Left kidney (tissue), 2 donors: ENCODE results near the gene TIMP1. TPM values are rescaled to one million over a fixed set of nuclear protein-coding genes. Genes with fewer than 3 reads are reported as not detected.
"Not testable (repeated sequence)": the region's sequence is repeated elsewhere in the genome, so short reads cannot be mapped to it uniquely, and the experiment has no call there.

Experiments used
- DNase-seq: peaks from one replicate; pipeline ENCODE4 v3.0.0-alpha.2; 2013
- polyA plus RNA-seq: library from polyadenylated mRNA; unstranded; fragments of 120-200 nt; gene quantifications from one replicate; pipeline ENCODE4 v1.2.1, GENCODE V29; 2013; ENCODE audit not compliant: insufficient read length

The TIMP1 gene
- polyA plus RNA-seq, 1 donor = 73.2 TPM

GRCh38 chrX:47596256-47596655, 14.0 kb downstream of the TIMP1 start:
- no peak for DNase-seq

- no peak for DNase-seq
Measured at GRCh38 chrX:47597222-47597621, 15.0 kb downstream of the TIMP1 start.

- DNase-seq = not testable (repeated sequence)
Measured at GRCh38 chrX:47603125-47603524, 20.9 kb downstream of the TIMP1 start.

GRCh38 chrX:47605024-47605423, 22.8 kb downstream of the TIMP1 start:
- DNase-seq = no peak

- no peak for DNase-seq
Measured at GRCh38 chrX:47607091-47607490, 24.9 kb downstream of the TIMP1 start.

- no peak for DNase-seq
Measured at GRCh38 chrX:47608130-47608810, 26.0 kb downstream of the TIMP1 start.

- DNase-seq = no peak
Measured at GRCh38 chrX:47610511-47610910, 28.3 kb downstream of the TIMP1 start.

- DNase-seq = no peak
Measured at GRCh38 chrX:47611489-47611888, 29.3 kb downstream of the TIMP1 start.

GRCh38 chrX:47611926-47612325, 29.7 kb downstream of the TIMP1 start:
- DNase-seq = no peak

GRCh38 chrX:47612418-47612817, 30.2 kb downstream of the TIMP1 start:
- DNase-seq = no peak

- no peak for DNase-seq
Measured at GRCh38 chrX:47613082-47613481, 30.8 kb downstream of the TIMP1 start.

GRCh38 chrX:47614618-47615017, 32.4 kb downstream of the TIMP1 start:
- DNase-seq = no peak

- DNase-seq = no peak
Measured at GRCh38 chrX:47618923-47619485, 36.8 kb downstream of the TIMP1 start.

GRCh38 chrX:47619486-47620302, 37.5 kb downstream of the TIMP1 start, which contains the start of gene SYN1:
TSS of gene SYN1 (minus strand) at chrX:47619857. CDS start at chrX:47619728, 129 bp downstream.
- peak; percentile 58 for DNase-seq

GRCh38 chrX:47620303-47620685, 38.1 kb downstream of the TIMP1 start:
- no peak for DNase-seq

GRCh38 chrX:47621851-47622250, 39.6 kb downstream of the TIMP1 start:
- DNase-seq = no peak

- peak; percentile 70 for DNase-seq
Measured at GRCh38 chrX:47623540-47624027, 41.3 kb downstream of the TIMP1 start.

GRCh38 chrX:47625365-47625764, 43.1 kb downstream of the TIMP1 start:
- no peak for DNase-seq

- DNase-seq = no peak
Measured at GRCh38 chrX:47628982-47629381, 46.7 kb downstream of the TIMP1 start.

- DNase-seq = no peak
Measured at GRCh38 chrX:47629419-47630200, 47.4 kb downstream of the TIMP1 start, which contains the start of gene CFP. TSS of gene CFP (minus strand) at chrX:47629930. CDS start at chrX:47629844, 86 bp downstream.

GRCh38 chrX:47631676-47632075, 49.4 kb downstream of the TIMP1 start:
- DNase-seq = no peak

- DNase-seq = no peak
Measured at GRCh38 chrX:47632666-47633065, 50.4 kb downstream of the TIMP1 start.
